K562 (cell line): Measurements from ENCODE around the gene VARS1. TPM values are rescaled to one million over a fixed set of nuclear protein-coding genes. Genes with fewer than 3 reads are reported as not detected.

ENCODE experiments used
- BCL6 ChIP-seq: fragments of 250-450 bp; sonication (Bioruptor Pico); IDR thresholded peaks from 2 replicates; pipeline ENCODE4 v1.4.0; 2020
- CBX8 ChIP-seq: fragments of 200-600 bp; sonication (generic); IDR thresholded peaks from 2 replicates; pipeline ENCODE4 v1.6.1; 2012; ENCODE audit warnings: borderline replicate concordance, mixed run types, low read depth, mild to moderate bottlenecking, moderate library complexity, mixed read lengths, low read length, control low read depth, inconsistent platforms; ENCODE audit not compliant: poor library complexity, severe bottlenecking; ENCODE audit errors: extremely low read depth
- KAT8 ChIP-seq: fragments of 450-650 bp; IDR thresholded peaks from 2 replicates; pipeline ENCODE4 v1.6.1; 2016; ENCODE audit warnings: low read depth, mild to moderate bottlenecking
- KLF13 ChIP-seq: fragments of 450-650 bp; IDR thresholded peaks from 2 replicates; pipeline ENCODE4 v1.6.1; 2016; ENCODE audit warnings: missing genetic modification characterization, low read depth, mild to moderate bottlenecking, missing compliant biosample characterization, moderate library complexity, borderline replicate concordance
- TAF9B ChIP-seq: fragments of 450-650 bp; IDR thresholded peaks from 2 replicates; pipeline ENCODE4 v1.6.1; 2018; ENCODE audit warnings: mild to moderate bottlenecking; ENCODE audit not compliant: partially characterized antibody
- TAL1 ChIP-seq: fragments of 450-650 bp; IDR thresholded peaks from 2 replicates; pipeline ENCODE4 v1.6.1; 2016; ENCODE audit warnings: mild to moderate bottlenecking
- TCF7L2 ChIP-seq: fragments of 150-350 bp; IDR thresholded peaks from 2 replicates; pipeline ENCODE4 v1.6.1; 2016; ENCODE audit warnings: low read depth, mild to moderate bottlenecking, low read length, moderate library complexity
- TRIM25 ChIP-seq: fragments of 450-650 bp; IDR thresholded peaks from 2 replicates; pipeline ENCODE4 v1.7.0; 2016; ENCODE audit warnings: borderline replicate concordance
- YY1 ChIP-seq, 3 experiments: IDR thresholded peaks; 2 replicates each; pipeline ENCODE4 v1.6.1; 2011; ENCODE audit warnings: low read length in 2 of 3, mild to moderate bottlenecking in 2 of 3, moderate library complexity in 2 of 3, borderline replicate concordance in 1 of 3, control low read depth in 1 of 3, low read depth in 1 of 3; ENCODE audit not compliant: insufficient read depth in 3 of 3, insufficient replicate concordance in 2 of 3, control insufficient read depth in 1 of 3, insufficient read length in 1 of 3; ENCODE audit errors: extremely low read depth in 1 of 3
- ZBTB1 ChIP-seq: sonication (generic); formaldehyde crosslinking; IDR thresholded peaks from 2 replicates; pipeline ENCODE4 v1.8.1; 2023; ENCODE audit warnings: missing genetic modification reagents, low read depth, mild to moderate bottlenecking, borderline replicate concordance
- ZBTB5 ChIP-seq: fragments of 450-650 bp; IDR thresholded peaks from 2 replicates; pipeline ENCODE4 v1.6.1; 2017; ENCODE audit warnings: antibody characterized with exemption
- ZNF263 ChIP-seq: sonication (generic); formaldehyde crosslinking; IDR thresholded peaks from 2 replicates; pipeline ENCODE4 v1.8.0; 2022; ENCODE audit warnings: mild to moderate bottlenecking, missing genetic modification reagents, borderline replicate concordance
- ZNF57 ChIP-seq: fragments of 450-650 bp; formaldehyde crosslinking; IDR thresholded peaks from 2 replicates; pipeline ENCODE4 v1.4.0; 2020; ENCODE audit warnings: mild to moderate bottlenecking, moderate library complexity
- ZNF766 ChIP-seq: fragments of 200-800 bp; sonication (Bioruptor generic); conservative IDR thresholded peaks from 2 replicates; pipeline ENCODE4 v1.6.1; 2016; ENCODE audit warnings: missing genetic modification characterization, missing compliant biosample characterization
- ZNF778 ChIP-seq: fragments of 450-650 bp; formaldehyde crosslinking; IDR thresholded peaks from 2 replicates; pipeline ENCODE4 v1.4.0; 2020; ENCODE audit warnings: mild to moderate bottlenecking, moderate library complexity
- polyA plus RNA-seq, 8 experiments: library from polyadenylated mRNA; depleted of rRNA in 4 of 8; stranded (reverse) in 5 of 8; unstranded in 3 of 8; fragments of >200 nt; fragmentation: Nextera tagmentation in 2 of 8; fragmentation: Illumina TruSeq in 1 of 8; extraction: Ambion mirVana in 2 of 8; extraction: Trizol in 1 of 8; gene quantifications; 2 replicates each; pipeline versions ENCODE4 v1.2.1 to v1.2.3, GENCODE V29; 2011 to 2014; ENCODE audit warnings: inconsistent platforms in 1 of 8, missing spikeins in 1 of 8
- total RNA-seq, 7 experiments: library from RNA; depleted of rRNA in 6 of 7; stranded (reverse); fragments of >200 nt in 6 of 7; fragmentation: Illumina TruSeq in 2 of 7; extraction: Trizol in 2 of 7; gene quantifications; 2 replicates each; pipeline versions ENCODE4 v1.2.1 to v1.2.3, GENCODE V29; 2011 to 2021; ENCODE audit warnings: low replicate concordance in 1 of 7
- TF ChIP-seq, protein P1 (sequence below): fragments of 250-450 bp; sonication (Bioruptor Pico); IDR thresholded peaks from 2 replicates; pipeline ENCODE4 v1.4.0; 2020

VARS1 gene
- total and polyA plus RNA-seq, 9 of the 15 experiments (the other 6 are each of a cell fraction or from before 2014, with no cell fraction given): 2.9 to 488 (median 130) TPM

- TF ChIP-seq, protein P1, sequence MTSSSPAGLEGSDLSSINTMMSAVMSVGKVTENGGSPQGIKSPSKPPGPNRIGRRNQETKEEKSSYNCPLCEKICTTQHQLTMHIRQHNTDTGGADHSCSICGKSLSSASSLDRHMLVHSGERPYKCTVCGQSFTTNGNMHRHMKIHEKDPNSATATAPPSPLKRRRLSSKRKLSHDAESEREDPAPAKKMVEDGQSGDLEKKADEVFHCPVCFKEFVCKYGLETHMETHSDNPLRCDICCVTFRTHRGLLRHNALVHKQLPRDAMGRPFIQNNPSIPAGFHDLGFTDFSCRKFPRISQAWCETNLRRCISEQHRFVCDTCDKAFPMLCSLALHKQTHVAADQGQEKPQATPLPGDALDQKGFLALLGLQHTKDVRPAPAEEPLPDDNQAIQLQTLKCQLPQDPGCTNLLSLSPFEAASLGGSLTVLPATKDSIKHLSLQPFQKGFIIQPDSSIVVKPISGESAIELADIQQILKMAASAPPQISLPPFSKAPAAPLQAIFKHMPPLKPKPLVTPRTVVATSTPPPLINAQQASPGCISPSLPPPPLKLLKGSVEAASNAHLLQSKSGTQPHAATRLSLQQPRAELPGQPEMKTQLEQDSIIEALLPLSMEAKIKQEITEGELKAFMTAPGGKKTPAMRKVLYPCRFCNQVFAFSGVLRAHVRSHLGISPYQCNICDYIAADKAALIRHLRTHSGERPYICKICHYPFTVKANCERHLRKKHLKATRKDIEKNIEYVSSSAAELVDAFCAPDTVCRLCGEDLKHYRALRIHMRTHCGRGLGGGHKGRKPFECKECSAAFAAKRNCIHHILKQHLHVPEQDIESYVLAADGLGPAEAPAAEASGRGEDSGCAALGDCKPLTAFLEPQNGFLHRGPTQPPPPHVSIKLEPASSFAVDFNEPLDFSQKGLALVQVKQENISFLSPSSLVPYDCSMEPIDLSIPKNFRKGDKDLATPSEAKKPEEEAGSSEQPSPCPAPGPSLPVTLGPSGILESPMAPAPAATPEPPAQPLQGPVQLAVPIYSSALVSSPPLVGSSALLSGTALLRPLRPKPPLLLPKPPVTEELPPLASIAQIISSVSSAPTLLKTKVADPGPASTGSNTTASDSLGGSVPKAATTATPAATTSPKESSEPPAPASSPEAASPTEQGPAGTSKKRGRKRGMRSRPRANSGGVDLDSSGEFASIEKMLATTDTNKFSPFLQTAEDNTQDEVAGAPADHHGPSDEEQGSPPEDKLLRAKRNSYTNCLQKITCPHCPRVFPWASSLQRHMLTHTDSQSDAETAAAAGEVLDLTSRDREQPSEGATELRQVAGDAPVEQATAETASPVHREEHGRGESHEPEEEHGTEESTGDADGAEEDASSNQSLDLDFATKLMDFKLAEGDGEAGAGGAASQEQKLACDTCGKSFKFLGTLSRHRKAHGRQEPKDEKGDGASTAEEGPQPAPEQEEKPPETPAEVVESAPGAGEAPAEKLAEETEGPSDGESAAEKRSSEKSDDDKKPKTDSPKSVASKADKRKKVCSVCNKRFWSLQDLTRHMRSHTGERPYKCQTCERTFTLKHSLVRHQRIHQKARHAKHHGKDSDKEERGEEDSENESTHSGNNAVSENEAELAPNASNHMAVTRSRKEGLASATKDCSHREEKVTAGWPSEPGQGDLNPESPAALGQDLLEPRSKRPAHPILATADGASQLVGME (CRISPR knock-in tag): no peak
- TF ChIP-seq TAF9B (no peak), TAL1 (no peak), ZBTB5 (no peak), CBX8 (no peak), ZNF263 (0 out of 2 replicates have a peak, but pooled peaks have one; percentile 3), BCL6 (no peak), ZNF57 (CRISPR knock-in tag) (no peak), ZBTB1 (peak; percentile 63; the same call in 1 of the 2 replicates), KAT8 (no peak), YY1 (IDR thresholded peaks at IDR 0.05; ENCODE audit: borderline replicate concordance in 1 of 3, control insufficient read depth in 1 of 3, extremely low read depth in 1 of 3, insufficient read depth in 3 of 3, insufficient read length in 1 of 3, insufficient replicate concordance in 2 of 3, low read depth in 1 of 3, low read length in 2 of 3) (no peak), ZNF766 (no peak), TRIM25 (peak; percentile 8; the same call in 1 of the 2 replicates), TCF7L2 (no peak), KLF13 (tag) (no peak), ZNF778 (CRISPR knock-in tag) (no peak)
Observed at GRCh38 chr6:31837369-31838113, 42.0 kb upstream of the VARS1 start (continued).
